K562 (cell line): ENCODE data around the gene ATP1A3. TPM values are rescaled to one million over a fixed set of nuclear protein-coding genes. Genes with fewer than 3 reads are reported as not detected.

Experiments used
- ATAC-seq: fragments of 200-7000 bp; cut with Tn5 transposase; 3 replicates; pipeline ENCODE4 v1.9.1; 2020; ENCODE audit warnings: moderate library complexity
- BruUV-seq: library from RNA; stranded (reverse); fragments of 400-500 nt; replicated peaks from 2 replicates; lab custom pipeline; 2021; lab: Mats Ljungman, UMichigan
- CTCF ChIA-PET: fragments of 300-600 bp; formaldehyde crosslinking; extraction: SDS; loops from one replicate; lab custom pipeline; 2021; ENCODE audit warnings: low intra/inter-chr PET ratio; lab: Yijun Ruan, JAX
- POLR2A ChIA-PET: fragments of 300-600, 350-650 bp; sonication (Branson Sonifier 250); formaldehyde crosslinking; extraction: SDS; loops from one replicate; lab custom pipeline; 2021; ENCODE audit warnings: antibody characterized with exemption, inconsistent platforms; lab: Yijun Ruan, JAX
- DNase-seq, 4 experiments: peaks; one replicate each; pipeline versions ENCODE4 v3.0.0 to v3.0.0-alpha.2; 2011 to 2018; ENCODE audit warnings: low spot score in 3 of 4, mixed read lengths in 3 of 4; ENCODE audit errors: extremely low read depth in 1 of 4
- FAIRE-seq: peaks from 2 replicates; lab custom pipeline; 2011; peaks lifted over from hg19 to GRCh38; lab: Jason Lieb, UNC
- H2AFZ ChIP-seq: 2 replicates; pipeline ENCODE4 v1.6.0; 2011; ENCODE audit warnings: low read depth, low read length, control low read depth, inconsistent platforms
- H3K27ac ChIP-seq: fragments of 200-600 bp; 3 replicates; pipeline ENCODE4 v1.8.0; 2011; ENCODE audit warnings: low read depth, mild to moderate bottlenecking, control low read depth, inconsistent platforms, low read length, moderate library complexity, mixed read lengths; ENCODE audit errors: extremely low read depth
- H3K27me3 ChIP-seq, 2 experiments: fragments of 300-600 bp in 1 of 2; 2 replicates in 1 of 2; 3 replicates in 1 of 2; pipeline versions ENCODE4 v1.6.0 to v1.8.0; 2011; ENCODE audit warnings: inconsistent platforms in 2 of 2, low read length in 2 of 2, mild to moderate bottlenecking in 1 of 2, mixed read lengths in 1 of 2, moderate library complexity in 1 of 2; ENCODE audit not compliant: control insufficient read depth in 2 of 2, insufficient read depth in 2 of 2
- H3K36me3 ChIP-seq: fragments of 300-600 bp; 3 replicates; pipeline ENCODE4 v1.8.0; 2011; ENCODE audit warnings: mild to moderate bottlenecking, low read length, inconsistent platforms; ENCODE audit not compliant: control insufficient read depth, insufficient read depth
- H3K4me1 ChIP-seq, 2 experiments: fragments of 200-600 bp in 1 of 2; replicated peaks in 1 of 2; 2 replicates in 1 of 2; 3 replicates in 1 of 2; pipeline versions ENCODE4 v1.5.1 to v1.8.0; 2011; ENCODE audit warnings: inconsistent platforms in 2 of 2, low read length in 2 of 2, mild to moderate bottlenecking in 1 of 2, mixed read lengths in 1 of 2, moderate library complexity in 1 of 2; ENCODE audit not compliant: control insufficient read depth in 2 of 2, insufficient read depth in 2 of 2
- H3K4me2 ChIP-seq: 2 replicates; pipeline ENCODE4 v1.6.1; 2011; ENCODE audit warnings: low read length, control low read depth, inconsistent platforms, mixed read lengths; ENCODE audit not compliant: insufficient read depth
- H3K4me3 ChIP-seq: fragments of 200-600 bp; sonication (generic), shearing (Covaris generic); 2 replicates; pipeline ENCODE4 v1.5.1; 2016; ENCODE audit warnings: control low read depth, inconsistent platforms
- H3K79me2 ChIP-seq: fragments of 200-600 bp; 3 replicates; pipeline ENCODE4 v1.8.0; 2011; ENCODE audit warnings: low read length, inconsistent platforms; ENCODE audit not compliant: control insufficient read depth, insufficient read depth
- H3K9ac ChIP-seq, 2 experiments: 2 replicates each; pipeline versions ENCODE4 v1.6.0 to v1.6.1; 2011; ENCODE audit warnings: low read depth in 2 of 2, low read length in 2 of 2, control low read depth in 1 of 2, inconsistent platforms in 1 of 2, mild to moderate bottlenecking in 1 of 2, mixed read lengths in 1 of 2; ENCODE audit not compliant: insufficient read depth in 1 of 2
- H3K9me1 ChIP-seq: one replicate; pipeline ENCODE4 v1.6.0; 2011; ENCODE audit warnings: inconsistent platforms, mild to moderate bottlenecking, low read length, moderate library complexity; ENCODE audit not compliant: control insufficient read depth, insufficient read depth
- H3K9me3 ChIP-seq: replicated peaks from 2 replicates; pipeline ENCODE4 v1.5.1; 2011; ENCODE audit warnings: low read depth, low read length, inconsistent platforms; ENCODE audit not compliant: control insufficient read depth, insufficient read depth
- H4K20me1 ChIP-seq: replicated peaks from 2 replicates; pipeline ENCODE4 v1.6.1; 2011; ENCODE audit warnings: low read length, inconsistent platforms, mixed read lengths; ENCODE audit not compliant: control insufficient read depth, insufficient read depth
- DDX20 ChIP-seq: fragments of 450-650 bp; IDR thresholded peaks from 2 replicates; pipeline ENCODE4 v1.6.1; 2016; ENCODE audit warnings: missing genetic modification characterization, low read depth, mild to moderate bottlenecking, missing compliant biosample characterization, moderate library complexity
- DMBX1 ChIP-seq: fragments of 250-450 bp; sonication (Bioruptor Pico); IDR thresholded peaks from 2 replicates; pipeline ENCODE4 v1.8.0; 2022; ENCODE audit warnings: inconsistent platforms, mild to moderate bottlenecking, moderate library complexity, borderline replicate concordance
- FUS ChIP-seq: fragments of 200-400 bp; formaldehyde crosslinking; optimal IDR thresholded peaks from 2 replicates; pipeline ENCODE3; 2017; ENCODE audit warnings: low read depth, low read length
- HNRNPLL ChIP-seq: fragments of 200-400 bp; formaldehyde crosslinking; IDR thresholded peaks from 2 replicates; pipeline ENCODE4 v1.6.1; 2017; ENCODE audit warnings: low read length, low read depth, mild to moderate bottlenecking; ENCODE audit not compliant: poor library complexity, severe bottlenecking
- MAX ChIP-seq: sonication (generic); formaldehyde crosslinking; IDR thresholded peaks from 2 replicates; pipeline ENCODE4 v1.9.0; 2022; ENCODE audit warnings: mild to moderate bottlenecking, missing genetic modification reagents
- NFIX ChIP-seq: fragments of 250-450 bp; sonication (Bioruptor Pico); IDR thresholded peaks from 2 replicates; pipeline ENCODE4 v1.4.0; 2020; ENCODE audit warnings: low read depth, mild to moderate bottlenecking, moderate library complexity
- PBX2 ChIP-seq, 2 experiments: IDR thresholded peaks in 1 of 2; conservative IDR thresholded peaks in 1 of 2; 2 replicates each; pipeline ENCODE4 v1.6.1; 2016; ENCODE audit warnings: low read depth in 2 of 2, mild to moderate bottlenecking in 1 of 2, missing compliant biosample characterization in 1 of 2, missing genetic modification characterization in 1 of 2, moderate library complexity in 1 of 2
- RBM14 ChIP-seq: fragments of 200-400 bp; formaldehyde crosslinking; IDR thresholded peaks from 2 replicates; pipeline ENCODE4 v1.6.1; 2018; ENCODE audit warnings: low read depth, mild to moderate bottlenecking, low read length, moderate library complexity, borderline replicate concordance; ENCODE audit not compliant: insufficient read depth
- SMC3 ChIP-seq: conservative IDR thresholded peaks from 2 replicates; pipeline ENCODE4 v1.6.1; 2011; ENCODE audit warnings: low read depth, low read length, improper control_type of control experiment; ENCODE audit not compliant: insufficient read depth
- SP2 ChIP-seq: IDR thresholded peaks from 2 replicates; pipeline ENCODE4 v1.6.1; 2011; ENCODE audit warnings: mild to moderate bottlenecking, low read depth, low read length, moderate library complexity; ENCODE audit not compliant: poor library complexity, severe bottlenecking; ENCODE audit errors: extremely low read depth
- UBTF ChIP-seq, 2 experiments: IDR thresholded peaks; 2 replicates each; pipeline ENCODE4 v1.6.1; 2012; ENCODE audit warnings: improper control_type of control experiment in 2 of 2, low read depth in 2 of 2, low read length in 2 of 2, borderline replicate concordance in 1 of 2
- ZBTB7A ChIP-seq: IDR thresholded peaks from 2 replicates; pipeline ENCODE4 v1.6.1; 2011; ENCODE audit warnings: low read depth, mild to moderate bottlenecking, low read length, moderate library complexity, borderline replicate concordance; ENCODE audit not compliant: control insufficient read depth
- ZFP36 ChIP-seq: fragments of 150-350 bp; IDR thresholded peaks from 2 replicates; pipeline ENCODE4 v1.6.1; 2018; ENCODE audit warnings: low read length, low read depth; ENCODE audit not compliant: partially characterized antibody
- WGBS: fragments of 100-300 bp; shearing (Covaris generic); methylation state at CpG from one replicate; pipeline ENCODE4 v1.1.6; 2016; ENCODE audit warnings: low coverage, mixed read lengths; ENCODE audit not compliant: insufficient coverage; ENCODE audit errors: missing lambda C conversion rate; 5-methylcytosine and 5-hydroxymethylcytosine counted together
- in situ Hi-C: fragments of 300-500 bp; cut with MboI; formaldehyde crosslinking; loops from 4 replicates; pipeline ENCODE4 v1.15.0; 2018; ENCODE audit warnings: inconsistent platforms, mixed read lengths
- intact Hi-C: fragments of 100-400 bp; cut with micrococcal nuclease; formaldehyde crosslinking; loops from 2 replicates; pipeline ENCODE4 v1.14.2; 2022
- polyA plus RNA-seq, 8 experiments: library from polyadenylated mRNA; depleted of rRNA in 4 of 8; stranded (reverse) in 5 of 8; unstranded in 3 of 8; fragments of >200 nt; fragmentation: Nextera tagmentation in 2 of 8; fragmentation: Illumina TruSeq in 1 of 8; extraction: Ambion mirVana in 2 of 8; extraction: Trizol in 1 of 8; gene quantifications; 2 replicates each; pipeline versions ENCODE4 v1.2.1 to v1.2.3, GENCODE V29; 2011 to 2014; ENCODE audit warnings: inconsistent platforms in 1 of 8, missing spikeins in 1 of 8
- total RNA-seq, 7 experiments: library from RNA; depleted of rRNA in 6 of 7; stranded (reverse); fragments of >200 nt in 6 of 7; fragmentation: Illumina TruSeq in 2 of 7; extraction: Trizol in 2 of 7; gene quantifications; 2 replicates each; pipeline versions ENCODE4 v1.2.1 to v1.2.3, GENCODE V29; 2011 to 2021; ENCODE audit warnings: low replicate concordance in 1 of 7

The ATP1A3 gene
- total and polyA plus RNA-seq, 9 of the 15 experiments (the other 6 are each of a cell fraction or from before 2014, with no cell fraction given) = 0.03 to 1.0 (median 0.17) TPM; not detected in 3

GRCh38 chr19:41998246-41999020 lies 4.4 kb upstream of the ATP1A3 start:
- peak overlapping the region in 1 of 2 experiments; percentile 67; a peak in 1 of 4 replicates for H3K9ac ChIP-seq
- ATAC-seq = peak; percentile 73
- ChIA-PET POLR2A (interaction anchor here (0.6 to 1.0 kb wide), 4 partner anchors 9 to 135 kb away, joined by 3 to 5 read pairs (median 4); no protein-coding TSS in a partner anchor), CTCF (no interaction called here)
- BruUV-seq = no TSS peak
- peaks cover 4 to 30% of the 10 kb centered on the region in 2 experiments; a peak in 3 of 5 replicates for H3K4me1 ChIP-seq
- intact Hi-C loops (loop anchor here (1.0 kb wide), 1 partner anchor 25 kb away; no protein-coding TSS in a partner anchor), in situ Hi-C loops (no loop called here)
- peak; percentile 74 to 78 (median 77) for DNase-seq
- H3K79me2 ChIP-seq = no peaks in the 10 kb centered on the region
- H4K20me1 ChIP-seq = peaks cover 8% of the 10 kb centered on the region; the same call in 1 of the 2 replicates
- no peak for FAIRE-seq
- no peak overlapping the region for H3K4me3 ChIP-seq
- H2AFZ ChIP-seq = no peak overlapping the region
- no peaks in the 10 kb centered on the region for H3K36me3 ChIP-seq
- H3K9me3 ChIP-seq = no peaks in the 10 kb centered on the region
- no peak overlapping the region for H3K27ac ChIP-seq
- no peaks in the 10 kb centered on the region for H3K9me1 ChIP-seq
- no peak overlapping the region for H3K4me2 ChIP-seq
- peaks cover 15 to 66% of the 10 kb centered on the region in 2 experiments for H3K27me3 ChIP-seq
- whole genome bisulfite sequencing = 0% methylated on average over 12 of the region's 64 CpGs
- TF ChIP-seq PBX2 (CRISPR knock-in tag; IDR thresholded peaks at IDR 0.05; ENCODE audit: low read depth) (no peak), PBX2 (tag; conservative IDR thresholded peaks at IDR 0.05; ENCODE audit: low read depth) (no peak), DDX20 (tag) (no peak), HNRNPLL (peak; percentile 33), MAX (CRISPR knock-in tag) (no peak), DMBX1 (CRISPR knock-in tag) (no peak), ZBTB7A (peak; percentile 41; the same call in 1 of the 2 replicates), FUS (no peak), SP2 (no peak), ZFP36 (no peak), NFIX (no peak), UBTF (IDR thresholded peaks at IDR 0.05; ENCODE audit: borderline replicate concordance in 1 of 2, low read depth in 2 of 2, low read length in 2 of 2) (0 out of 4 replicates have a peak, but pooled peaks of 1 of the 2 experiments have one; percentile 41), RBM14 (no peak), SMC3 (peak; percentile 42; the same call in 1 of the 2 replicates)
